ENCODE measurements around the gene REXO5. TPM values are rescaled to one million over a fixed set of nuclear protein-coding genes. Genes with fewer than 3 reads are reported as not detected.

The REXO5 gene
- total RNA-seq, 1 experiment from 2014 or later: 10.4 TPM

- Mint-ChIP-seq H3K9me3 (ENCODE audit: low read depth, unreplicated experiment) (no peaks in the 10 kb centered on the region), H3K27me3 (ENCODE audit: unreplicated experiment) (no peaks in the 10 kb centered on the region), H3K4me1 (ENCODE audit: low read depth, unreplicated experiment) (peaks cover 50% of the 10 kb centered on the region), H3K4me3 (ENCODE audit: low read depth, unreplicated experiment) (no peak overlapping the region), H3K36me3 (ENCODE audit: insufficient read depth, unreplicated experiment) (peaks cover 14% of the 10 kb centered on the region), H3K27ac (ENCODE audit: unreplicated experiment) (peak overlapping the region; percentile 50)
- no peak for TF ChIP-seq CTCF (IDR thresholded peaks at IDR 0.05; ENCODE audit: unreplicated experiment)
- CTCF ChIA-PET: interaction anchor here (1.1 to 1.8 kb wide), 4 partner anchors 9 to 16 kb away, joined by 3 to 10 read pairs (median 7); no protein-coding TSS in a partner anchor
- intact Hi-C loops (cut with micrococcal nuclease; ENCODE audit: unreplicated experiment): no loop called here
- no TSS peak for BruUV-seq (replicated peaks)
- DNase-seq: no peak
These were observed 59.2 kb downstream of the REXO5 start for GRCh38 chr16:20865420-20866131.

GRCh38 chr16:20866145-20866772 lies 59.9 kb downstream of the REXO5 start:
- no peaks in the 10 kb centered on the region for H3K27me3 Mint-ChIP-seq (ENCODE audit: unreplicated experiment)
- DNase-seq: peak; percentile 61

GRCh38 chr16:20866801-20867200 lies 60.5 kb downstream of the REXO5 start:
- intact Hi-C loops (cut with micrococcal nuclease; ENCODE audit: unreplicated experiment): no loop called here
- DNase-seq: no peak
- peaks cover 11% of the 10 kb centered on the region for H3K36me3 Mint-ChIP-seq (ENCODE audit: insufficient read depth, unreplicated experiment)
- CTCF ChIA-PET: interaction anchor here (1.1 to 1.8 kb wide), 3 partner anchors 8 to 16 kb away, joined by 7 to 10 read pairs (median 7); no protein-coding TSS in a partner anchor
- H3K27ac Mint-ChIP-seq (ENCODE audit: unreplicated experiment): no peak overlapping the region
- peaks cover 50% of the 10 kb centered on the region for H3K4me1 Mint-ChIP-seq (ENCODE audit: low read depth, unreplicated experiment)
- BruUV-seq (replicated peaks): no TSS peak
- no peak for TF ChIP-seq CTCF (IDR thresholded peaks at IDR 0.05; ENCODE audit: unreplicated experiment)
- no peak overlapping the region for H3K4me3 Mint-ChIP-seq (ENCODE audit: low read depth, unreplicated experiment)
- H3K27me3 Mint-ChIP-seq (ENCODE audit: unreplicated experiment): no peaks in the 10 kb centered on the region
- no peaks in the 10 kb centered on the region for H3K9me3 Mint-ChIP-seq (ENCODE audit: low read depth, unreplicated experiment)

More at GRCh38 chr16:20866145-20866772, 59.9 kb downstream of the REXO5 start:
- intact Hi-C loops (cut with micrococcal nuclease; ENCODE audit: unreplicated experiment): no loop called here
- H3K4me1 Mint-ChIP-seq (ENCODE audit: low read depth, unreplicated experiment): peaks cover 50% of the 10 kb centered on the region
- peak overlapping the region; percentile 50 for H3K27ac Mint-ChIP-seq (ENCODE audit: unreplicated experiment)
- TF ChIP-seq CTCF (IDR thresholded peaks at IDR 0.05; ENCODE audit: unreplicated experiment): no peak
- no peaks in the 10 kb centered on the region for H3K9me3 Mint-ChIP-seq (ENCODE audit: low read depth, unreplicated experiment)
- CTCF ChIA-PET: interaction anchor here (1.1 to 1.8 kb wide), 4 partner anchors 8 to 15 kb away, joined by 3 to 10 read pairs (median 7); no protein-coding TSS in a partner anchor
- no TSS peak for BruUV-seq (replicated peaks)
- peaks cover 14% of the 10 kb centered on the region for H3K36me3 Mint-ChIP-seq (ENCODE audit: insufficient read depth, unreplicated experiment)
- H3K4me3 Mint-ChIP-seq (ENCODE audit: low read depth, unreplicated experiment): no peak overlapping the region

- Mint-ChIP-seq H3K27me3 (ENCODE audit: unreplicated experiment) (no peaks in the 10 kb centered on the region), H3K9me3 (ENCODE audit: low read depth, unreplicated experiment) (no peaks in the 10 kb centered on the region), H3K36me3 (ENCODE audit: insufficient read depth, unreplicated experiment) (peaks cover 4% of the 10 kb centered on the region), H3K4me3 (ENCODE audit: low read depth, unreplicated experiment) (no peak overlapping the region), H3K4me1 (ENCODE audit: low read depth, unreplicated experiment) (peaks cover 50% of the 10 kb centered on the region), H3K27ac (ENCODE audit: unreplicated experiment) (no peak overlapping the region)
- intact Hi-C loops (cut with micrococcal nuclease; ENCODE audit: unreplicated experiment): no loop called here
- no peak for TF ChIP-seq CTCF (IDR thresholded peaks at IDR 0.05; ENCODE audit: unreplicated experiment)
- CTCF ChIA-PET: interaction anchor here (1.1 kb wide), 1 partner anchor 10 kb away, joined by 3 read pairs; no protein-coding TSS in a partner anchor
- BruUV-seq (replicated peaks): no TSS peak
- DNase-seq: no peak
These were observed 61.3 kb downstream of the REXO5 start for GRCh38 chr16:20867585-20867984.

Data from Calu3 (cell line).